Esophagus muscularis mucosa (tissue), 4 donors: ENCODE measurements around the gene ACCS. TPM values are rescaled to one million over a fixed set of nuclear protein-coding genes. Genes with fewer than 3 reads are reported as not detected.
A peak's percentile ranks its signal among the peaks of the same experiment; 100 is the strongest.

Source experiments
- DNase-seq: peaks from one replicate; pipeline ENCODE4 v3.0.0-alpha.2; 2017; ENCODE audit errors: extremely low spot score
- H3K27ac ChIP-seq, 4 donors: fragments of 200-600 bp; sonication (generic); replicated peaks in 1 of 4; 1 replicate in 3 of 4; 2 replicates in 1 of 4; pipeline ENCODE4 v1.5.1; 2016 to 2019; ENCODE audit warnings: mild to moderate bottlenecking in 1 of 4
- H3K27me3 ChIP-seq, 4 donors: fragments of 200-600 bp; sonication (generic); one replicate each; pipeline versions ENCODE4 v1.5.1 to v1.6.0; 2016 to 2019
- H3K36me3 ChIP-seq, 4 donors: fragments of 200-600 bp; sonication (generic); one replicate each; pipeline ENCODE4 v1.5.1; 2016 to 2019
- H3K4me1 ChIP-seq, 4 donors: fragments of 200-600 bp; sonication (generic); one replicate each; pipeline ENCODE4 v1.5.1; 2016 to 2019
- H3K4me3 ChIP-seq, 4 donors: fragments of 200-600 bp; sonication (generic); 1 replicate in 2 of 4; 2 replicates in 2 of 4; pipeline ENCODE4 v1.5.1; 2016 to 2019; ENCODE audit warnings: mild to moderate bottlenecking in 4 of 4, moderate library complexity in 1 of 4
- H3K9me3 ChIP-seq, 4 donors: fragments of 200-600 bp; sonication (generic); 1 replicate in 3 of 4; 2 replicates in 1 of 4; pipeline ENCODE4 v1.5.1; 2016 to 2019
- EP300 ChIP-seq: sonication (generic); formaldehyde crosslinking; IDR thresholded peaks from one replicate; pipeline ENCODE4 v1.6.1; 2017; ENCODE audit warnings: antibody characterized with exemption
- POLR2A ChIP-seq: fragments of 450-650 bp; IDR thresholded peaks from one replicate; pipeline ENCODE4 v1.6.1; 2017; ENCODE audit warnings: antibody characterized with exemption, moderate library complexity, mild to moderate bottlenecking, low read depth
- POLR2AphosphoS5 ChIP-seq, 2 donors: sonication (generic); formaldehyde crosslinking; IDR thresholded peaks; one replicate each; pipeline ENCODE4 v1.6.1; 2017; ENCODE audit warnings: antibody characterized with exemption in 2 of 2
- WGBS: methylation state at CpG from one replicate; pipeline ENCODE4 v1.1.5; 2018; 5-methylcytosine and 5-hydroxymethylcytosine counted together
- intact Hi-C: fragments of 100-400 bp; cut with DNase I; formaldehyde crosslinking; loops from one replicate; pipeline ENCODE4 v1.15.1; 2023
- total RNA-seq, 4 donors: library from RNA; depleted of rRNA; stranded (reverse); fragments of >200 nt; gene quantifications; one replicate each; pipeline versions ENCODE4 v1.1.0 to v1.2.1, GENCODE V29; 2016
- TF ChIP-seq, protein P1 (sequence below), 3 experiments: fragments of 200-600 bp in 2 of 3; fragments of 450-650 bp in 1 of 3; sonication (generic) in 2 of 3; IDR thresholded peaks; one replicate each; pipeline ENCODE4 v1.5.1; 2017 to 2019; ENCODE audit warnings: antibody characterized with exemption in 3 of 3, mild to moderate bottlenecking in 2 of 3, moderate library complexity in 1 of 3

The ACCS gene
- total RNA-seq, 4 donors from 2014 or later: 8.0 to 19.1 (median 13.5) TPM

DNA sequence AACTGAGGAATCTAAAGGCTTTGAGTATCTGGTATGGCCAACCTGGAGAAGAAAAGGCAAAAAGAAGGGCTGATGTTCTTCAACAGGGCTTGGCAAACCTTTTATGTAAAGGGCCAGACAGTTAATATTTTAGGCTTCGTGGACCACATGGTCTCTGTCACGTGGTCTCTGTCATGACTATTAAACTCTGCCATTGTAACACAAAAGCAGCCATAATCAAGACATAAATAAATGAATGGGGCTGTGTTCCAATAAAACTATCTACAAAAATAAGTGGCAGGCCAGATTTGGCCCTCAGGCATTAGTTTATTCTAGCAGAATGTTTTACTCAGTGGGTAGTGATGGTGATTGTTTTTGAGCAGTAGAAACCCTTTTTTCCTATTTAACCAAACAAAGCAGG, 18.8 kb upstream of the ACCS start:
- no peaks in the 10 kb centered on the region for H3K9me3 ChIP-seq
- WGBS: 68% methylated on average over 2 of the region's 2 CpGs
- no peak overlapping the region for H3K27ac ChIP-seq
- intact Hi-C loops: no loop called here
- no peaks in the 10 kb centered on the region for H3K4me1 ChIP-seq
- H3K27me3 ChIP-seq: no peaks in the 10 kb centered on the region
- peak; percentile 10 for DNase-seq
- H3K36me3 ChIP-seq: no peaks in the 10 kb centered on the region
- TF ChIP-seq POLR2A (no peak), POLR2AphosphoS5 (IDR thresholded peaks at IDR 0.05) (no peak), EP300 (no peak)
- TF ChIP-seq, protein P1, sequence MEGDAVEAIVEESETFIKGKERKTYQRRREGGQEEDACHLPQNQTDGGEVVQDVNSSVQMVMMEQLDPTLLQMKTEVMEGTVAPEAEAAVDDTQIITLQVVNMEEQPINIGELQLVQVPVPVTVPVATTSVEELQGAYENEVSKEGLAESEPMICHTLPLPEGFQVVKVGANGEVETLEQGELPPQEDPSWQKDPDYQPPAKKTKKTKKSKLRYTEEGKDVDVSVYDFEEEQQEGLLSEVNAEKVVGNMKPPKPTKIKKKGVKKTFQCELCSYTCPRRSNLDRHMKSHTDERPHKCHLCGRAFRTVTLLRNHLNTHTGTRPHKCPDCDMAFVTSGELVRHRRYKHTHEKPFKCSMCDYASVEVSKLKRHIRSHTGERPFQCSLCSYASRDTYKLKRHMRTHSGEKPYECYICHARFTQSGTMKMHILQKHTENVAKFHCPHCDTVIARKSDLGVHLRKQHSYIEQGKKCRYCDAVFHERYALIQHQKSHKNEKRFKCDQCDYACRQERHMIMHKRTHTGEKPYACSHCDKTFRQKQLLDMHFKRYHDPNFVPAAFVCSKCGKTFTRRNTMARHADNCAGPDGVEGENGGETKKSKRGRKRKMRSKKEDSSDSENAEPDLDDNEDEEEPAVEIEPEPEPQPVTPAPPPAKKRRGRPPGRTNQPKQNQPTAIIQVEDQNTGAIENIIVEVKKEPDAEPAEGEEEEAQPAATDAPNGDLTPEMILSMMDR (IDR thresholded peaks at IDR 0.05): no peak
- no peak overlapping the region for H3K4me3 ChIP-seq

DNA sequence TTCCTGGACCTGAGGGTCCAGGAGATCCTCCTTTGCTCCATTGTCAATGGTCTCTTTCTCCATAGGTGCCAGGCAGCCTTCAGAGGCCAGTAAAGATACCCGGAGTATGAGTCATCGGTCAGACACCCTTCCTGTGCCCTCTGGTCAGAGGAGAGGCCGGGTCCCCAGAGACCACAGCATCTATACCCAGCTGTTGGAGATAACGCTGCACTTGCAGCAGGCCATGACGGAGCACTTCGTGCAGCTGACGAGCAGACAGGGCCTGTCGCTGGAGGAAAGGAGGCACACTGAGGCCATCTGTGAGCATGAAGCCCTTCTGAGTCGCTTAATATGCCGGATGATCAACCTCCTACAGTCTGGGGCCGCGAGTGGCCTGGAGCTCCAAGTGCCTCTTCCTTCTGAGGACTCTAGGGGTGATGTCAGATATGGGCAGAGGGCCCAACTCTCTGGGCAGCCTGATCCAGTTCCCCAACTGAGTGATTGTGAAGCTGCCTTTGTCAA, 18.1 kb upstream of the ACCS start, which contains the start of gene ACCSL:
ACCSL (plus strand) TSS at position 51 of the 501 bp plus-strand sequence; CDS start at position 107, 56 bp downstream.
- no peak within 1 kb of the TSS for H3K4me3 ChIP-seq
- DNase-seq: no peak
- no peak for TF ChIP-seq EP300
- no peak for TF ChIP-seq POLR2AphosphoS5 (IDR thresholded peaks at IDR 0.05)
- TF ChIP-seq, protein P1 (IDR thresholded peaks at IDR 0.05): no peak
- TF ChIP-seq POLR2A: no peak
- no peaks in the 10 kb centered on the region for H3K9me3 ChIP-seq
- H3K27me3 ChIP-seq: no peaks in the 10 kb centered on the region
- WGBS: 87% methylated on average over 10 of the region's 12 CpGs
- intact Hi-C loops: no loop called here
- H3K36me3 ChIP-seq: no peaks in the 10 kb centered on the region
- no peaks in the 10 kb centered on the region for H3K4me1 ChIP-seq
- no peak within 1 kb of the TSS for H3K27ac ChIP-seq

DNA sequence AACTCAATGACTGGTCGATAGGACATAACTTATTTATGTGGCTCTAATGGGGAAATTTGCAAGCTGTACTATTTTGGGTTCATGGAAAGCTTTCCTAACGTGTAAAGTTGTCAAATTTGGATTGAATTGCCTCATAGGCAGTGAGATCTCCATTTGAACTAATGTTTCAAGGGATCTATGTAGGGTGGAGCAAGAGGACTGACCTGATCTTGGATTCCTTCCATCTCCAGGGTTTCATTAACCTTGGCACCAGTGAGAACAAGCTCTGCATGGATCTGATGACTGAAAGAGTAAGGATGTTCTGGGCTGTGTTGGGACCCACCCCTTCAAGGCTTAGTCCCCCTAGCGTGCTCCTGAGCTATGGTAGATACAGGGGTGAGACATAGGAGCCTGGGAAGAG, 16.2 kb upstream of the ACCS start:
- Histone ChIP-seq H3K27ac (no peak overlapping the region), H3K27me3 (no peaks in the 10 kb centered on the region), H3K4me3 (no peak overlapping the region), H3K36me3 (no peaks in the 10 kb centered on the region), H3K9me3 (no peaks in the 10 kb centered on the region), H3K4me1 (no peaks in the 10 kb centered on the region)
- WGBS: 86% methylated on average over 3 of the region's 3 CpGs
- intact Hi-C loops: no loop called here
- TF ChIP-seq POLR2AphosphoS5 (IDR thresholded peaks at IDR 0.05) (no peak), EP300 (no peak), POLR2A (no peak)
- TF ChIP-seq, protein P1 (IDR thresholded peaks at IDR 0.05): no peak
- DNase-seq: no peak

DNA sequence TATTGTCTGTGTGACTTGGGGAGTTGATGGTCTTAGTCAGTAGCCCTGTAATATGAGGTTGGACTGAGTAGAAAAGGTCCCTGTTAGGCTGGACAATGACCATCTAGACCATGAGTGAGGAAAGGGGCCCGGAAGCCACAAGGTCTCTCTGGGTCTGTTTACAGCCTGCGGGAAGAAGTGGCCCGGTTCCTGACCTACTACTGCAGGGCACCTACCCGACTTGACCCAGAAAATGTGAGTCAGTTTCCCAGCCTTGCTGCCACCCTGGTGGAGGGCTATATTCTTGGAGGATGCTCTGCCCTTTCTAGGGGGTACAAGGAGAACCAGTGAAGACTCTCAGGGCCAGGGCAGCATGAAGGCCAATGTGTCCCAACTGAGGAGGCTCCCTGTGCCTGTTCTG, 14.9 kb upstream of the ACCS start:
- WGBS: 100% methylated on average over 1 of the region's 4 CpGs
- DNase-seq: no peak
- H3K9me3 ChIP-seq: no peaks in the 10 kb centered on the region
- no peaks in the 10 kb centered on the region for H3K4me1 ChIP-seq
- H3K36me3 ChIP-seq: no peaks in the 10 kb centered on the region
- intact Hi-C loops: no loop called here
- H3K27ac ChIP-seq: no peak overlapping the region
- H3K27me3 ChIP-seq: no peaks in the 10 kb centered on the region
- TF ChIP-seq POLR2AphosphoS5 (IDR thresholded peaks at IDR 0.05): no peak
- no peak for TF ChIP-seq EP300
- TF ChIP-seq, protein P1 (IDR thresholded peaks at IDR 0.05): no peak
- no peak for TF ChIP-seq POLR2A
- H3K4me3 ChIP-seq: no peak overlapping the region

DNA sequence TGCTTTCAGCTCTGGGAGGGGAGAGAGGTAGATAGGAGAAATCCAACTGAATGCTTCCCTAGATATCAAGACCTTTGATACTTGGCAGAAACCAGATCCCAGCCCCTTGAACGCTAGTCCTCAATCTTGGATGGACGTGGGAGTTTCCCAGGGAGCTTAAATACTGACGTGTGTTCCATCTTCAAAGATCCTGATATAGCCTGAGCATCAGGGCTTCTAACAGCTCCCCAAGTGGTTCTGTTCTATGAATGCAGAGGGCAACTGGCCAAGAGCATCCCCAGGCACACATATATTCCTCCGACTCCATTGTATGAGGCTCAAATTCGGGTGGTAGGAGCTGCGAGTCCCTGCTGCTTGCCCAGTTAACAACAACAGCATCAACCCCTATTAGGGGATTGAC, 8.7 kb upstream of the ACCS start:
- no peaks in the 10 kb centered on the region for H3K27me3 ChIP-seq
- no peak for DNase-seq
- intact Hi-C loops: no loop called here
- no peaks in the 10 kb centered on the region for H3K9me3 ChIP-seq
- no peaks in the 10 kb centered on the region for H3K36me3 ChIP-seq
- no peak overlapping the region for H3K4me3 ChIP-seq
- TF ChIP-seq POLR2A: no peak
- TF ChIP-seq EP300: no peak
- TF ChIP-seq, protein P1 (IDR thresholded peaks at IDR 0.05): no peak
- no peak for TF ChIP-seq POLR2AphosphoS5 (IDR thresholded peaks at IDR 0.05)
- 67% methylated on average over 3 of the region's 6 CpGs for WGBS
- H3K4me1 ChIP-seq: no peaks in the 10 kb centered on the region
- H3K27ac ChIP-seq: no peak overlapping the region
